Panc1 (cell line): Measurements from ENCODE around the gene HES3.

ENCODE experiments used
- POLR2AphosphoS5 ChIP-seq: IDR thresholded peaks from 2 replicates; pipeline ENCODE4 v1.6.1; 2012; ENCODE audit warnings: mild to moderate bottlenecking, low read depth, low read length, moderate library complexity
- TCF7L2 ChIP-seq: IDR thresholded peaks from 2 replicates; pipeline ENCODE4 v1.6.1; 2011; ENCODE audit warnings: mild to moderate bottlenecking, low read depth, low read length, inconsistent platforms
- TF ChIP-seq, protein P1 (sequence below), 2 experiments: IDR thresholded peaks; 2 replicates each; pipeline ENCODE4 v1.6.1; 2011 to 2012; ENCODE audit warnings: low read depth in 2 of 2, control low read depth in 1 of 2, low read length in 1 of 2, mild to moderate bottlenecking in 1 of 2, moderate library complexity in 1 of 2; ENCODE audit not compliant: insufficient read depth in 1 of 2
- TF ChIP-seq, protein P2 (sequence below): fragments of 450-650 bp; IDR thresholded peaks from 2 replicates; pipeline ENCODE4 v1.5.1; 2017; ENCODE audit warnings: mild to moderate bottlenecking

DNA sequence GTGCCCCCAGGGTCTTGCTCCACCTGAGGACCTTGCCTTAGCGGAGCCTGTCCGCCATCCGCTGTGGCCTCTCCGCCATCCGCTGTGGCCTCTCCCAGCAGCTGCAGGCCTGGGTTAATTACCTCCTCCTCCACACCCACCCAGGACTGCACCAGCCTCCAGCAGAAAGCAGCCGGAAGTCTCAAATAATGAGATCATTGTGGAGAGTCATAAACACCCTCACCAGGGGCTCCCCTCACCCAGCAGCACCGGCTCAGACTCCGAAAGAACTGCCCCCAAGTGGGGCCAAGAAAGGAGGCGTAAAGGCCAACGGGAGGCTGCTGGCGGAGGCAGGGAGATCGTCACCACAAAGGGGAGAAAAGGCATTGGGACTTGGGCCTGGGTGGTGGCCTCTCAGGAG is 27.6 kb downstream of the HES3 start:
- TF ChIP-seq, protein P1, sequence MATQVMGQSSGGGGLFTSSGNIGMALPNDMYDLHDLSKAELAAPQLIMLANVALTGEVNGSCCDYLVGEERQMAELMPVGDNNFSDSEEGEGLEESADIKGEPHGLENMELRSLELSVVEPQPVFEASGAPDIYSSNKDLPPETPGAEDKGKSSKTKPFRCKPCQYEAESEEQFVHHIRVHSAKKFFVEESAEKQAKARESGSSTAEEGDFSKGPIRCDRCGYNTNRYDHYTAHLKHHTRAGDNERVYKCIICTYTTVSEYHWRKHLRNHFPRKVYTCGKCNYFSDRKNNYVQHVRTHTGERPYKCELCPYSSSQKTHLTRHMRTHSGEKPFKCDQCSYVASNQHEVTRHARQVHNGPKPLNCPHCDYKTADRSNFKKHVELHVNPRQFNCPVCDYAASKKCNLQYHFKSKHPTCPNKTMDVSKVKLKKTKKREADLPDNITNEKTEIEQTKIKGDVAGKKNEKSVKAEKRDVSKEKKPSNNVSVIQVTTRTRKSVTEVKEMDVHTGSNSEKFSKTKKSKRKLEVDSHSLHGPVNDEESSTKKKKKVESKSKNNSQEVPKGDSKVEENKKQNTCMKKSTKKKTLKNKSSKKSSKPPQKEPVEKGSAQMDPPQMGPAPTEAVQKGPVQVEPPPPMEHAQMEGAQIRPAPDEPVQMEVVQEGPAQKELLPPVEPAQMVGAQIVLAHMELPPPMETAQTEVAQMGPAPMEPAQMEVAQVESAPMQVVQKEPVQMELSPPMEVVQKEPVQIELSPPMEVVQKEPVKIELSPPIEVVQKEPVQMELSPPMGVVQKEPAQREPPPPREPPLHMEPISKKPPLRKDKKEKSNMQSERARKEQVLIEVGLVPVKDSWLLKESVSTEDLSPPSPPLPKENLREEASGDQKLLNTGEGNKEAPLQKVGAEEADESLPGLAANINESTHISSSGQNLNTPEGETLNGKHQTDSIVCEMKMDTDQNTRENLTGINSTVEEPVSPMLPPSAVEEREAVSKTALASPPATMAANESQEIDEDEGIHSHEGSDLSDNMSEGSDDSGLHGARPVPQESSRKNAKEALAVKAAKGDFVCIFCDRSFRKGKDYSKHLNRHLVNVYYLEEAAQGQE (IDR thresholded peaks at IDR 0.05; ENCODE audit: insufficient read depth in 1 of 2, low read depth in 2 of 2, low read length in 1 of 2) = no peak
- no peak for TF ChIP-seq POLR2AphosphoS5
- TF ChIP-seq, protein P2, sequence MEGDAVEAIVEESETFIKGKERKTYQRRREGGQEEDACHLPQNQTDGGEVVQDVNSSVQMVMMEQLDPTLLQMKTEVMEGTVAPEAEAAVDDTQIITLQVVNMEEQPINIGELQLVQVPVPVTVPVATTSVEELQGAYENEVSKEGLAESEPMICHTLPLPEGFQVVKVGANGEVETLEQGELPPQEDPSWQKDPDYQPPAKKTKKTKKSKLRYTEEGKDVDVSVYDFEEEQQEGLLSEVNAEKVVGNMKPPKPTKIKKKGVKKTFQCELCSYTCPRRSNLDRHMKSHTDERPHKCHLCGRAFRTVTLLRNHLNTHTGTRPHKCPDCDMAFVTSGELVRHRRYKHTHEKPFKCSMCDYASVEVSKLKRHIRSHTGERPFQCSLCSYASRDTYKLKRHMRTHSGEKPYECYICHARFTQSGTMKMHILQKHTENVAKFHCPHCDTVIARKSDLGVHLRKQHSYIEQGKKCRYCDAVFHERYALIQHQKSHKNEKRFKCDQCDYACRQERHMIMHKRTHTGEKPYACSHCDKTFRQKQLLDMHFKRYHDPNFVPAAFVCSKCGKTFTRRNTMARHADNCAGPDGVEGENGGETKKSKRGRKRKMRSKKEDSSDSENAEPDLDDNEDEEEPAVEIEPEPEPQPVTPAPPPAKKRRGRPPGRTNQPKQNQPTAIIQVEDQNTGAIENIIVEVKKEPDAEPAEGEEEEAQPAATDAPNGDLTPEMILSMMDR = no peak
- TF ChIP-seq TCF7L2 = no peak
